ENCODE measurements around the gene HAPLN2. TPM values are rescaled to one million over a fixed set of nuclear protein-coding genes. Genes with fewer than 3 reads are reported as not detected.

HAPLN2 gene
- total RNA-seq, 2 experiments from 2014 or later: not detected

GRCh38 chr1:156574039-156574633, 45.1 kb upstream of the HAPLN2 start:
- POLR2A ChIA-PET: interaction anchor here (3.8 kb wide), 1 partner anchor 8 kb away, joined by 18 read pairs; no protein-coding TSS in a partner anchor
- no peak for TF ChIP-seq CTCF (IDR thresholded peaks at IDR 0.05)
- no peaks in the 10 kb centered on the region for H3K9me3 Mint-ChIP-seq
- H3K4me3 Mint-ChIP-seq: no peak overlapping the region
- CTCF ChIA-PET: interaction anchor here (0.9 to 2.4 kb wide), 4 partner anchors 12 to 93 kb away, joined by 3 to 9 read pairs (median 3); partner anchors contain the start of gene HAPLN2
- H3K4me1 Mint-ChIP-seq (ENCODE audit: low read depth): peaks cover 16% of the 10 kb centered on the region
- peaks cover 22% of the 10 kb centered on the region for H3K27me3 Mint-ChIP-seq
- no peak for DNase-seq
- peaks cover 2% of the 10 kb centered on the region for H3K36me3 Mint-ChIP-seq (ENCODE audit: low read depth)
- no peak for ATAC-seq
- H3K27ac Mint-ChIP-seq: no peak overlapping the region
- intact Hi-C loops (cut with micrococcal nuclease): no loop called here

- H3K36me3 Mint-ChIP-seq (ENCODE audit: low read depth): peaks cover 1% of the 10 kb centered on the region
- no peak for DNase-seq
- H3K27ac Mint-ChIP-seq: no peak overlapping the region
- no peak for ATAC-seq
- H3K4me3 Mint-ChIP-seq: no peak overlapping the region
- CTCF ChIA-PET: interaction anchor here (2.1 kb wide), 1 partner anchor 192 kb away, joined by 7 read pairs; no protein-coding TSS in a partner anchor
- POLR2A ChIA-PET: interaction anchor here (5.5 kb wide), 1 partner anchor 16 kb away, joined by 66 read pairs; the partner anchor contains the start of gene NAXE
- intact Hi-C loops (cut with micrococcal nuclease): no loop called here
- no peaks in the 10 kb centered on the region for H3K9me3 Mint-ChIP-seq
- peaks cover 9% of the 10 kb centered on the region for H3K4me1 Mint-ChIP-seq (ENCODE audit: low read depth)
- no peak for TF ChIP-seq CTCF (IDR thresholded peaks at IDR 0.05)
- H3K27me3 Mint-ChIP-seq: peaks cover 7% of the 10 kb centered on the region
Observed at GRCh38 chr1:156577550-156577949, 41.7 kb upstream of the HAPLN2 start.

- peaks cover 2% of the 10 kb centered on the region for H3K27me3 Mint-ChIP-seq
- CTCF ChIA-PET: interaction anchor here (2.1 to 4.8 kb wide), 2 partner anchors 96 to 193 kb away, joined by 7 to 39 read pairs; no protein-coding TSS in a partner anchor
- DNase-seq (no peak), ATAC-seq (no peak)
- H3K9me3 Mint-ChIP-seq: no peaks in the 10 kb centered on the region
- no peak for TF ChIP-seq CTCF (IDR thresholded peaks at IDR 0.05)
- POLR2A ChIA-PET: interaction anchor here (5.5 kb wide), 1 partner anchor 15 kb away, joined by 66 read pairs; the partner anchor contains the start of gene NAXE
- peak overlapping the region; percentile 35 for H3K27ac Mint-ChIP-seq
- peaks cover 6% of the 10 kb centered on the region for H3K36me3 Mint-ChIP-seq (ENCODE audit: low read depth)
- peaks cover 7% of the 10 kb centered on the region for H3K4me1 Mint-ChIP-seq (ENCODE audit: low read depth)
- intact Hi-C loops (cut with micrococcal nuclease): no loop called here
- H3K4me3 Mint-ChIP-seq: no peak overlapping the region
Observed at GRCh38 chr1:156578055-156578454, 41.2 kb upstream of the HAPLN2 start.

- intact Hi-C loops (cut with micrococcal nuclease): no loop called here
- Mint-ChIP-seq H3K36me3 (ENCODE audit: low read depth) (peaks cover 12% of the 10 kb centered on the region), H3K4me3 (no peak within 1 kb of the TSS), H3K27me3 (no peaks in the 10 kb centered on the region), H3K9me3 (no peaks in the 10 kb centered on the region), H3K27ac (no peak within 1 kb of the TSS), H3K4me1 (ENCODE audit: low read depth) (peaks cover 10% of the 10 kb centered on the region)
- DNase-seq (no peak), ATAC-seq (no peak)
- no peak for TF ChIP-seq CTCF (IDR thresholded peaks at IDR 0.05)
- CTCF ChIA-PET: interaction anchor here (0.9 to 4.8 kb wide), 5 partner anchors 15 to 194 kb away, joined by 3 to 39 read pairs (median 5); partner anchors contain the start of gene MEF2D
- POLR2A ChIA-PET: interaction anchor here (1.0 to 5.5 kb wide), 3 partner anchors 14 to 67 kb away, joined by 4 to 66 read pairs (median 5); partner anchors contain the start of gene NAXE
Observed at GRCh38 chr1:156579472-156579871, 39.7 kb upstream of the HAPLN2 start, which contains the start of gene TTC24. TSS of gene TTC24 (plus strand) at chr1:156579723. CDS start at chr1:156581365, 1,642 bp downstream.
